Upper lobe of right lung (tissue), 1 donor: ENCODE results near the gene SERTAD1. TPM values are rescaled to one million over a fixed set of nuclear protein-coding genes. Genes with fewer than 3 reads are reported as not detected.

Experiments used
- ATAC-seq: fragments of 200-7000 bp; cut with Tn5 transposase; one replicate; pipeline ENCODE4 v1.9.1; 2020; ENCODE audit warnings: mild to moderate bottlenecking, moderate library complexity
- DNase-seq: peaks from one replicate; pipeline ENCODE4 v3.0.0-alpha.2; 2020
- H3K27ac ChIP-seq: fragments of 200-600 bp; one replicate; pipeline ENCODE4 v1.8.0; 2022
- H3K27me3 ChIP-seq: fragments of 200-600 bp; one replicate; pipeline ENCODE4 v1.8.0; 2022; ENCODE audit warnings: mild to moderate bottlenecking
- H3K36me3 ChIP-seq: fragments of 200-600 bp; one replicate; pipeline ENCODE4 v1.8.0; 2022
- H3K4me1 ChIP-seq: fragments of 200-600 bp; one replicate; pipeline ENCODE4 v1.8.0; 2022
- H3K4me3 ChIP-seq: fragments of 200-600 bp; one replicate; pipeline ENCODE4 v1.8.0; 2022; ENCODE audit warnings: mild to moderate bottlenecking
- H3K9me3 ChIP-seq: fragments of 200-600 bp; one replicate; pipeline ENCODE4 v1.8.0; 2022
- CTCF ChIP-seq: fragments of 200-600 bp; IDR thresholded peaks from one replicate; pipeline ENCODE4 v1.8.0; 2022; ENCODE audit warnings: antibody characterized with exemption
- intact Hi-C: fragments of 100-400 bp; cut with DNase I; formaldehyde crosslinking; loops from one replicate; pipeline ENCODE4 v1.11.0; 2022
- total RNA-seq: library from RNA; stranded (reverse); fragmentation: NEBNext Ultra II Directional; extraction: Animal tissue kit (Norgen Biotek cat#: 25700); gene quantifications from one replicate; pipeline ENCODE4 v1.2.1, GENCODE V29; 2021
- donor health status: DM: no; HTN: yes; CAD: no; lungs with severe emphysema.

The SERTAD1 gene
- total RNA-seq, 1 donor from 2014 or later = 22.1 TPM

DNA sequence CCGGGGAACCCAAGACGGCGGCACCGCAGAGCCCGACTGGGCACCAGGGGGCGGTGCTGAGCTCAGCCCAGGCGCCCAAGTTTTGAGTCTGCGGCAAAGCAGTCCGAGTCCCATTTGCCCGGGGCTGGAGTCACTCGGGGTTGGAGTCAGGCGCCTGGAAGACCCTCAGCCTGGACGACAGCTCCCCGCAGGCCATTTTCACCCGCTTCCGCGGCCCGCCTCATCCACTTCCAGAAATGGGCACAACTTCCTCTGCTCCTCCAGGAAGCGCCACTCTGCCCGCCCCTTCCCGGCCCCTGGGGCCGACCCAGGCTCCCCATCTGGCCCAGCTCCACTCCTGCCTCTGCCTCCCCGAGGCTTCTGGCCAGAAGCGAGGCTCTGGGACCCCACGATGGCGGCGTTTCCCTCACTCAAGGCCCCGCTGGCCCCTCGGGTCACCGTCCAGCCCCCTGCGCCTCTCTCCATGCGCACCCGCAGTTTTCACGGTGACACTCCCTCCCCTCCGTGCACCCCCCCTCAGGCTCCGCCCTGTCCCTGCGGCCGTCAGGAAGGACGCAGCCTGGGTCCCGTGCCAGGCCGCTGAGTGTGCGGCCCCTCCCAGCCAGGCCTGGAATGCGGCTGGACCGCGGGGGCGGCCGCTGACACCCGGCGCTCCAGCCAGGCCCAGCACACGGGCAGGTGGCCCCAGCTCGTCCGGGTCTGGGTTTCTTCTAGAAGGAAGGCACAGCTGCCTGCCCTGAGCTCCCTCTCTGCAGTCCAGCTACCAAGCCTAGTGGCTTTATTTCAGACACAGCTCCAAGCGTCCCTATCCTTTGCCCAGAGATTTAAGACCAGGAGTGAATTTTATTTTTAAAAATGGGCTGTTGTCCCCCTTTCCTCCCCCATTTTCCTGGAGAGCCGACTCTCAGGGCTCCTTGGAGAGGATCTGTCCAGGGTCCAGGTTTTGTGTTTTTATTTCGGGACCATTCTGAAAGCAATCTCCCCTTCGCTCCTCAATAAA, 4.7 kb downstream of the SERTAD1 start:
- Histone ChIP-seq H3K27me3 (no peaks in the 10 kb centered on the region), H3K27ac (peak overlapping the region; percentile 99), H3K9me3 (no peaks in the 10 kb centered on the region), H3K36me3 (peaks cover 13% of the 10 kb centered on the region), H3K4me3 (peak overlapping the region; percentile 76), H3K4me1 (peaks cover 63% of the 10 kb centered on the region)
- DNase-seq (peak; percentile 97), ATAC-seq (peak; percentile 86)
- TF ChIP-seq CTCF = peak; percentile 80
- intact Hi-C loops = no loop called here

DNA sequence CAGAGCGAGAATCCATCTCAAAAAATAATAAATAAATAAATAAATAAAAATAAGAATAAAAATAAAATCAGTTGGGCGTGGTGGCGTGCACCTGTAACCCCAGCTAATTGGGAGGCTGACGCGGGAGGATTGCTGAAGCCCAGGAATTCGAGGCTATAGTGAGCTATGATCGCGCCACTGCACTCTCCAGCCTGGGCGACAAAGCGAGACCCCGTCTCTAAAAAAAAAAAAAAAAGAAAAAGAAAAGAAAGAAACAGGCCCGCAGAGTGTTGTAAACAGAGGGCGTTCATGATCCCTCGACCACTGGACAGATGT, 5.4 kb downstream of the SERTAD1 start:
- DNase-seq = no peak
- intact Hi-C loops = no loop called here
- peak overlapping the region; percentile 76 for H3K4me3 ChIP-seq
- peaks cover 13% of the 10 kb centered on the region for H3K36me3 ChIP-seq
- peak overlapping the region; percentile 99 for H3K27ac ChIP-seq
- no peaks in the 10 kb centered on the region for H3K9me3 ChIP-seq
- no peak for TF ChIP-seq CTCF
- H3K27me3 ChIP-seq = no peaks in the 10 kb centered on the region
- ATAC-seq = no peak
- peaks cover 69% of the 10 kb centered on the region for H3K4me1 ChIP-seq

- H3K4me1 ChIP-seq = peaks cover 74% of the 10 kb centered on the region
Observed at GRCh38 chr19:40419780-40420179, 6.0 kb downstream of the SERTAD1 start.

DNA sequence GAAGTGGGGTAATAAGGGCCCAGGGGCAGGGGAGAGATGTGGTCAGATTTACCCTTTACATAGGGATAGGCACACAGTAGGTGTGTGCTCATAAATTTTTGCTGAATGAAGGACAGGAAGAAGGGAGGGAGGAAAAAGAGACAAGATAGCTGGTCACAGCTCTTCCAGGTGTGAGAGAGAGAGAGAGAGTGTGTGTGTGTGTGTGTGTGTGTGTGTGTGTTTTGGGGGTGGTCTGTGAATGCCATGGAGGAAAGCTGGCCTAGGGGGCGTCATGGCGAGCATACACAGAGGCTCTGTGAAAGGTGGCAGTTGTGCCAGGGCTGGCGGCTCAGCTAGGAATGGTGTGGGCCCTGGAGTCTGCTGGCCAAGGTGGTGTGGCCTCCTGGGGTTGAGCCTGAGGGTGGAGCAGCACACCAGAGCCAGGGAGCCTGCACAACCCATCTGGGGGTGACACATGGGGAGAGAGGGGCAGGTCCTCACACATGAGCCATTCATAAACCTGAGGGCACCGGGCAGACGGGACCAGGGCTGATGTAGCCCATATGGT, 6.7 kb downstream of the SERTAD1 start:
- no peak for TF ChIP-seq CTCF
- H3K9me3 ChIP-seq = no peaks in the 10 kb centered on the region
- H3K4me1 ChIP-seq = peaks cover 73% of the 10 kb centered on the region
- DNase-seq = no peak
- no peak overlapping the region for H3K27ac ChIP-seq
- intact Hi-C loops = no loop called here
- H3K4me3 ChIP-seq = no peak overlapping the region
- ATAC-seq = no peak
- no peaks in the 10 kb centered on the region for H3K27me3 ChIP-seq
- peaks cover 13% of the 10 kb centered on the region for H3K36me3 ChIP-seq

More at GRCh38 chr19:40419780-40420179, 6.0 kb downstream of the SERTAD1 start:
- Histone ChIP-seq H3K9me3 (no peaks in the 10 kb centered on the region), H3K36me3 (peaks cover 13% of the 10 kb centered on the region), H3K4me3 (no peak overlapping the region), H3K27ac (peak overlapping the region; percentile 99), H3K27me3 (no peaks in the 10 kb centered on the region)
- intact Hi-C loops = no loop called here
- DNase-seq = no peak
- no peak for ATAC-seq
- TF ChIP-seq CTCF = no peak

GRCh38 chr19:40418040-40418439, 7.8 kb downstream of the SERTAD1 start:
- no peak overlapping the region for H3K4me3 ChIP-seq
- H3K4me1 ChIP-seq = peaks cover 62% of the 10 kb centered on the region
- intact Hi-C loops = no loop called here
- H3K27ac ChIP-seq = peak overlapping the region; percentile 82
- peaks cover 11% of the 10 kb centered on the region for H3K36me3 ChIP-seq
- no peaks in the 10 kb centered on the region for H3K9me3 ChIP-seq
- no peaks in the 10 kb centered on the region for H3K27me3 ChIP-seq
- DNase-seq (no peak), ATAC-seq (no peak)
- TF ChIP-seq CTCF = no peak
